Mesendoderm (in vitro differentiated cells): Measurements from ENCODE around the gene MX1. TPM values are rescaled to one million over a fixed set of nuclear protein-coding genes. Genes with fewer than 3 reads are reported as not detected.

Experiments used
- DNase-seq: peaks from one replicate; pipeline ENCODE4 v3.0.0; 2013
- H2AK5ac ChIP-seq: 2 replicates; pipeline ENCODE4 v1.6.1; 2013; ENCODE audit warnings: low read length, inconsistent platforms
- H2BK120ac ChIP-seq: 2 replicates; pipeline ENCODE4 v1.6.1; 2013; ENCODE audit warnings: low read depth, mild to moderate bottlenecking, low read length, moderate library complexity, mixed read lengths
- H2BK15ac ChIP-seq: replicated peaks from 2 replicates; pipeline ENCODE4 v1.6.1; 2013; ENCODE audit warnings: low read depth, mild to moderate bottlenecking, moderate library complexity
- H2BK5ac ChIP-seq: 2 replicates; pipeline ENCODE4 v1.6.1; 2013; ENCODE audit warnings: low read length, inconsistent platforms
- H3K18ac ChIP-seq: 2 replicates; pipeline ENCODE4 v1.6.1; 2013; ENCODE audit warnings: mild to moderate bottlenecking, low read length, mixed read lengths
- H3K23ac ChIP-seq: one replicate; pipeline ENCODE4 v1.6.1; 2013; ENCODE audit warnings: low read length
- H3K27ac ChIP-seq: 2 replicates; pipeline ENCODE4 v1.5.1; 2013; ENCODE audit warnings: low read depth, mild to moderate bottlenecking, inconsistent platforms, low read length, moderate library complexity
- H3K27me3 ChIP-seq: 2 replicates; pipeline ENCODE4 v1.6.1; 2013; ENCODE audit warnings: low read length, control low read depth, mild to moderate bottlenecking, inconsistent platforms; ENCODE audit not compliant: insufficient read depth, poor library complexity
- H3K36me3 ChIP-seq: 2 replicates; pipeline ENCODE4 v1.6.1; 2013; ENCODE audit warnings: low read length, inconsistent platforms; ENCODE audit not compliant: control insufficient read depth, insufficient read depth
- H3K4ac ChIP-seq: one replicate; pipeline ENCODE4 v1.6.1; 2013; ENCODE audit warnings: low read depth, mild to moderate bottlenecking, low read length, moderate library complexity
- H3K4me1 ChIP-seq: 2 replicates; pipeline ENCODE4 v1.6.1; 2013; ENCODE audit warnings: low read depth, low read length, inconsistent platforms; ENCODE audit not compliant: control insufficient read depth
- H3K4me2 ChIP-seq: 2 replicates; pipeline ENCODE4 v1.6.1; 2013; ENCODE audit warnings: low read length
- H3K4me3 ChIP-seq: 2 replicates; pipeline ENCODE4 v1.5.1; 2013; ENCODE audit warnings: mild to moderate bottlenecking, low read length
- H3K56ac ChIP-seq: one replicate; pipeline ENCODE4 v1.6.1; 2013; ENCODE audit warnings: low read length
- H3K79me1 ChIP-seq: 2 replicates; pipeline ENCODE4 v1.6.1; 2013; ENCODE audit warnings: low read length, inconsistent platforms
- H3K79me2 ChIP-seq: 2 replicates; pipeline ENCODE4 v1.6.1; 2013; ENCODE audit warnings: mild to moderate bottlenecking, low read length; ENCODE audit not compliant: control insufficient read depth, insufficient read depth
- H3K9ac ChIP-seq: 2 replicates; pipeline ENCODE4 v1.6.1; 2013; ENCODE audit warnings: low read length, inconsistent platforms
- H4K5ac ChIP-seq: one replicate; pipeline ENCODE4 v1.6.1; 2013; ENCODE audit warnings: low read length
- H4K8ac ChIP-seq: one replicate; pipeline ENCODE4 v1.6.1; 2013; ENCODE audit warnings: low read depth, mild to moderate bottlenecking, control low read depth, low read length, moderate library complexity
- WGBS: extraction: QIAGEN DNeasy Blood & Tissue Kit; methylation state at CpG from one replicate; pipeline ENCODE4 v1.1.7; 2013; ENCODE audit warnings: low lambda C conversion rate, missing lambda C conversion rate; ENCODE audit not compliant: insufficient coverage; ENCODE audit errors: extremely low coverage; 5-methylcytosine and 5-hydroxymethylcytosine counted together
- polyA plus RNA-seq, 2 experiments: library from polyadenylated mRNA; stranded (reverse); fragments of 200-250 nt; gene quantifications; one replicate each; pipeline ENCODE4 v1.2.3, GENCODE V29; 2013

MX1 gene, protein sequence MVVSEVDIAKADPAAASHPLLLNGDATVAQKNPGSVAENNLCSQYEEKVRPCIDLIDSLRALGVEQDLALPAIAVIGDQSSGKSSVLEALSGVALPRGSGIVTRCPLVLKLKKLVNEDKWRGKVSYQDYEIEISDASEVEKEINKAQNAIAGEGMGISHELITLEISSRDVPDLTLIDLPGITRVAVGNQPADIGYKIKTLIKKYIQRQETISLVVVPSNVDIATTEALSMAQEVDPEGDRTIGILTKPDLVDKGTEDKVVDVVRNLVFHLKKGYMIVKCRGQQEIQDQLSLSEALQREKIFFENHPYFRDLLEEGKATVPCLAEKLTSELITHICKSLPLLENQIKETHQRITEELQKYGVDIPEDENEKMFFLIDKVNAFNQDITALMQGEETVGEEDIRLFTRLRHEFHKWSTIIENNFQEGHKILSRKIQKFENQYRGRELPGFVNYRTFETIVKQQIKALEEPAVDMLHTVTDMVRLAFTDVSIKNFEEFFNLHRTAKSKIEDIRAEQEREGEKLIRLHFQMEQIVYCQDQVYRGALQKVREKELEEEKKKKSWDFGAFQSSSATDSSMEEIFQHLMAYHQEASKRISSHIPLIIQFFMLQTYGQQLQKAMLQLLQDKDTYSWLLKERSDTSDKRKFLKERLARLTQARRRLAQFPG
- polyA plus RNA-seq (2013, experiment 1 of 2), result 0.67 TPM
- polyA plus RNA-seq (2013, experiment 2 of 2), result 0.67 TPM

GRCh38 chr21:41425954-41426675, at the start of gene MX1:
Gene MX1 (plus strand): TSS chr21:41426239. CDS start chr21:41432071, 5,832 bp downstream.
- H3K9ac ChIP-seq, result no peak within 1 kb of the TSS
- H3K4me3 ChIP-seq, result no peak within 1 kb of the TSS
- no peak within 1 kb of the TSS for H4K5ac ChIP-seq
- peak within 1 kb of the TSS; percentile 27 for H3K4me2 ChIP-seq
- no peaks in the 10 kb centered on the region for H3K79me2 ChIP-seq
- no peaks in the 10 kb centered on the region for H3K79me1 ChIP-seq
- no peaks in the 10 kb centered on the region for H3K36me3 ChIP-seq
- H3K4me1 ChIP-seq, result no peaks in the 10 kb centered on the region
- WGBS, result no CpG with 5 or more reads among the region's 65 CpGs
- H2BK120ac ChIP-seq, result no peak within 1 kb of the TSS
- no peak within 1 kb of the TSS for H2AK5ac ChIP-seq
- no peak within 1 kb of the TSS for H2BK15ac ChIP-seq
- no peak within 1 kb of the TSS for H3K4ac ChIP-seq
- H4K8ac ChIP-seq, result no peak within 1 kb of the TSS
- no peak within 1 kb of the TSS for H3K18ac ChIP-seq
- H3K23ac ChIP-seq, result no peak within 1 kb of the TSS
- peak; percentile 20 for DNase-seq
- peak within 1 kb of the TSS; percentile 34 for H3K56ac ChIP-seq
- H2BK5ac ChIP-seq, result no peak within 1 kb of the TSS
- H3K27me3 ChIP-seq, result peaks cover 10% of the 10 kb centered on the region
- H3K27ac ChIP-seq, result no peak within 1 kb of the TSS

DNA sequence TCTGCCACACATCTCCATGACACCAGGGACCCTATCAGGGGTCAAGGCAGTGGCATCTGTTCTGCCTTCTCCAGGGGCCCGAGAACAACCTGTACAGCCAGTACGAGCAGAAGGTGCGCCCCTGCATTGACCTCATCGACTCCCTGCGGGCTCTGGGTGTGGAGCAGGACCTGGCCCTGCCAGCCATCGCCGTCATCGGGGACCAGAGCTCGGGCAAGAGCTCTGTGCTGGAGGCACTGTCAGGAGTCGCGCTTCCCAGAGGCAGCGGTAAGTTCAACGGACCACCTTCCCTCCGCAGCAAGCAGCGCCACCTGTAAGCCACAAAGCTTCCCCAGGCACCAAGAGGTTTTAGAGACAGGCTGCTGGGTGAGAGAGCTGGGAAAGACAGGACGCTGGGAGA, 48.3 kb upstream of the MX1 start:
- Histone ChIP-seq H4K8ac (no peak overlapping the region), H3K9ac (no peak overlapping the region), H3K27me3 (no peaks in the 10 kb centered on the region), H3K4me3 (no peak overlapping the region), H3K4me2 (no peak overlapping the region), H3K4ac (no peak overlapping the region), H3K79me2 (no peaks in the 10 kb centered on the region), H3K56ac (no peak overlapping the region), H3K23ac (no peak overlapping the region), H3K36me3 (no peaks in the 10 kb centered on the region), H3K79me1 (no peaks in the 10 kb centered on the region), H3K18ac (no peak overlapping the region), H3K4me1 (no peaks in the 10 kb centered on the region), H2BK120ac (no peak overlapping the region), H3K27ac (no peak overlapping the region), H2AK5ac (no peak overlapping the region), H4K5ac (no peak overlapping the region), H2BK5ac (no peak overlapping the region), H2BK15ac (no peak overlapping the region)
- no CpG with 5 or more reads among the region's 16 CpGs for WGBS
- DNase-seq, result no peak

DNA sequence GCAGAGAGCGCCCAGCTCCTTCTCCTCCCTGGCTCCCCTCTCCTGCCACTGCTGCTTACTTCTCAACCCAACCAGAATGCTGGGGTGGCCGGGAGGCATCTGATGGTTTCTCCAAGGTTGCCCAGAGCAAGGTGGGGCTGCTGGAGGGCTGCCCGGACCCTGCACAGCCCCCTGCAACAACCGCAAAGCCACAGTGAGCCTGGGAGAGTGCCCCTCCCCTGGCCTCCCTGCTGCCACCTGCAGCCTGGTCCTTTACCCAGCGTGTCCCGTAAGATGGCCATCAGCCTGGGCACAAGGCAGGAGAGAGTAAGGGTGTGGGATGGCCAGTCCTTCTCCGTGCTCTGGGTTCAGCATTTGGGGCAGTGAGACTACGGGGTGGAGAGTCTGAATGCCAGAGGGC, 47.2 kb upstream of the MX1 start:
- Histone ChIP-seq H2BK5ac (no peak overlapping the region), H2BK120ac (no peak overlapping the region), H3K79me2 (no peaks in the 10 kb centered on the region), H2AK5ac (no peak overlapping the region), H3K9ac (no peak overlapping the region), H3K79me1 (no peaks in the 10 kb centered on the region), H3K4me3 (no peak overlapping the region), H4K8ac (no peak overlapping the region), H2BK15ac (no peak overlapping the region), H3K4me1 (no peaks in the 10 kb centered on the region), H3K36me3 (no peaks in the 10 kb centered on the region), H4K5ac (no peak overlapping the region), H3K4me2 (no peak overlapping the region), H3K23ac (no peak overlapping the region), H3K27ac (no peak overlapping the region), H3K56ac (no peak overlapping the region), H3K27me3 (no peaks in the 10 kb centered on the region), H3K18ac (no peak overlapping the region), H3K4ac (no peak overlapping the region)
- no CpG with 5 or more reads among the region's 8 CpGs for WGBS
- no peak for DNase-seq

DNA sequence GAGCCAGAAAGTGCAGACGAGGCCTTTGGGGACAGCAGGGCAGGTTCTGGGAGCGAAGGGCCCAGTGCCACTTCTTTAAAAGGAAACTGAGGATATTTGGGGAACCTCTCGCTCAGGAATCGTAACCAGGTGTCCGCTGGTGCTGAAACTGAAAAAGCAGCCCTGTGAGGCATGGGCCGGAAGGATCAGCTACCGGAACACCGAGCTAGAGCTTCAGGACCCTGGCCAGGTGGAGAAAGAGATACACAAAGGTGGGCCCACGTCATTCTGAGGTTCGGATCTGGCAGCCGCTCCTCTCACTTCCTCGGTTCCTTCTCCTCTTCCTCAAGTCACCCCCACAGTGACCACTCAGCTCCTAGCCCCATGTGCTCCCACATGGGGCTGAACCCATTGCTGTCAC, 46.1 kb upstream of the MX1 start:
- Histone ChIP-seq H3K9ac (no peak overlapping the region), H3K4me3 (no peak overlapping the region), H3K23ac (no peak overlapping the region), H2BK15ac (no peak overlapping the region), H4K5ac (no peak overlapping the region), H3K36me3 (no peaks in the 10 kb centered on the region), H3K4ac (no peak overlapping the region), H3K79me2 (no peaks in the 10 kb centered on the region), H3K18ac (no peak overlapping the region), H3K4me1 (no peaks in the 10 kb centered on the region), H2BK5ac (no peak overlapping the region), H3K27ac (no peak overlapping the region), H2BK120ac (no peak overlapping the region), H3K4me2 (no peak overlapping the region), H4K8ac (no peak overlapping the region), H3K27me3 (no peaks in the 10 kb centered on the region), H3K79me1 (no peaks in the 10 kb centered on the region), H2AK5ac (no peak overlapping the region), H3K56ac (no peak overlapping the region)
- WGBS, result no CpG with 5 or more reads among the region's 12 CpGs
- no peak for DNase-seq

DNA sequence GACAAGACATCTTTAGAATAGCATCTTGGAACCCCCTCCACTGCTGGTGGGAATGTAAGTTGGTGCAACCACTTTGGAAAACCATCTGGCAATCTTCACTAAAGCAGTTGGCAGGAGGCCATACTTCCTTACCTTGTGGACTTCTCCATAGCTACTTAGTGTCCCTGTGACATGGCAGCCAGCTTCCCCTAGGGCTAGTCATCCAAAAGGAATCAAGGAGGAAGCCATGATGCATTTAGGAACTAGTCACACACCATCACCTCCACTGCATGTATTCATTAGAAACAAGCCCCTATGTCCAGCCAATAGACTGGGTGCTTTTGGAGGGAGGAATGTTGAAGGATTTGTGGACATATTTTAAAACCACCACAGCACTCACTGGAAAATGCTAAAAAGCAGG, 44.3 kb upstream of the MX1 start:
- no peaks in the 10 kb centered on the region for H3K4me1 ChIP-seq
- H3K4ac ChIP-seq, result no peak overlapping the region
- no peak overlapping the region for H3K56ac ChIP-seq
- H3K79me2 ChIP-seq, result no peaks in the 10 kb centered on the region
- no peak overlapping the region for H2BK120ac ChIP-seq
- no peaks in the 10 kb centered on the region for H3K27me3 ChIP-seq
- no peak overlapping the region for H4K5ac ChIP-seq
- no peaks in the 10 kb centered on the region for H3K79me1 ChIP-seq
- no peak for DNase-seq
- H2BK5ac ChIP-seq, result no peak overlapping the region
- no peaks in the 10 kb centered on the region for H3K36me3 ChIP-seq
- H3K4me2 ChIP-seq, result no peak overlapping the region
- no peak overlapping the region for H2AK5ac ChIP-seq
- no peak overlapping the region for H3K27ac ChIP-seq
- H3K23ac ChIP-seq, result no peak overlapping the region
- H3K4me3 ChIP-seq, result no peak overlapping the region
- no peak overlapping the region for H3K18ac ChIP-seq
- H2BK15ac ChIP-seq, result no peak overlapping the region
- H4K8ac ChIP-seq, result no peak overlapping the region
- H3K9ac ChIP-seq, result no peak overlapping the region
